ENCODE data around the gene CLEC10A. TPM values are rescaled to one million over a fixed set of nuclear protein-coding genes. Genes with fewer than 3 reads are reported as not detected.

The CLEC10A gene
- polyA plus RNA-seq, 1 donor (not counting 4 experiments of a cell fraction or from before 2014, with no cell fraction given): not detected

- FAIRE-seq: no peak
- Histone ChIP-seq H2AFZ (ENCODE audit: control insufficient read depth, low read length) (no peak overlapping the region), H3K36me3 (ENCODE audit: control insufficient read depth in 2 of 2, extremely low read depth in 1 of 2, insufficient read depth in 2 of 2, low read length in 2 of 2) (no peaks in the 10 kb centered on the region), H3K4me2 (ENCODE audit: control insufficient read depth, extremely low read depth, insufficient read depth, low read depth, low read length) (no peak overlapping the region), H3K27me3 (ENCODE audit: control insufficient read depth, extremely low read depth, insufficient read depth, low read length) (peaks cover 3% of the 10 kb centered on the region), H3K79me2 (ENCODE audit: control insufficient read depth, insufficient read depth, low read length) (no peaks in the 10 kb centered on the region), H3K4me1 (ENCODE audit: control insufficient read depth, extremely low read depth, insufficient read depth, low read length) (no peaks in the 10 kb centered on the region), H3K4me3 (ENCODE audit: control insufficient read depth in 2 of 3, extremely low read depth in 1 of 3, insufficient read depth in 2 of 3, low read depth in 1 of 3, low read length in 3 of 3) (no peak overlapping the region), H3K9ac (ENCODE audit: control insufficient read depth, extremely low read depth, insufficient read depth, low read length) (no peak overlapping the region), H3K27ac (ENCODE audit: control insufficient read depth, insufficient read depth, low read length) (no peak overlapping the region), H3K9me3 (ENCODE audit: control insufficient read depth, low read depth, low read length) (no peaks in the 10 kb centered on the region), H4K20me1 (ENCODE audit: control insufficient read depth, extremely low read depth, insufficient read depth, low read length) (no peaks in the 10 kb centered on the region), H3K9me1 (ENCODE audit: control insufficient read depth, extremely low read depth, insufficient read depth, low read length) (no peaks in the 10 kb centered on the region)
- TF ChIP-seq CTCF (optimal IDR thresholded peaks at IDR 0.05 in 1 of 3, IDR thresholded peaks at IDR 0.05 in 1 of 3, conservative IDR thresholded peaks at IDR 0.05 in 1 of 3; ENCODE audit: extremely low read depth in 1 of 3, insufficient read depth in 2 of 3, low read length in 3 of 3) (no peak), EZH2 (IDR thresholded peaks at IDR 0.05; ENCODE audit: low read length) (no peak)
- dilution Hi-C loops (cut with MboI; ENCODE audit: extremely low pct_ligation_motif_present, low sequenced_read_pairs): no loop called here
- DNase-seq (ENCODE audit: low read depth, low spot score): no peak
Measured at GRCh38 chr17:7110617-7111306, 30.7 kb upstream of the CLEC10A start.

DNA sequence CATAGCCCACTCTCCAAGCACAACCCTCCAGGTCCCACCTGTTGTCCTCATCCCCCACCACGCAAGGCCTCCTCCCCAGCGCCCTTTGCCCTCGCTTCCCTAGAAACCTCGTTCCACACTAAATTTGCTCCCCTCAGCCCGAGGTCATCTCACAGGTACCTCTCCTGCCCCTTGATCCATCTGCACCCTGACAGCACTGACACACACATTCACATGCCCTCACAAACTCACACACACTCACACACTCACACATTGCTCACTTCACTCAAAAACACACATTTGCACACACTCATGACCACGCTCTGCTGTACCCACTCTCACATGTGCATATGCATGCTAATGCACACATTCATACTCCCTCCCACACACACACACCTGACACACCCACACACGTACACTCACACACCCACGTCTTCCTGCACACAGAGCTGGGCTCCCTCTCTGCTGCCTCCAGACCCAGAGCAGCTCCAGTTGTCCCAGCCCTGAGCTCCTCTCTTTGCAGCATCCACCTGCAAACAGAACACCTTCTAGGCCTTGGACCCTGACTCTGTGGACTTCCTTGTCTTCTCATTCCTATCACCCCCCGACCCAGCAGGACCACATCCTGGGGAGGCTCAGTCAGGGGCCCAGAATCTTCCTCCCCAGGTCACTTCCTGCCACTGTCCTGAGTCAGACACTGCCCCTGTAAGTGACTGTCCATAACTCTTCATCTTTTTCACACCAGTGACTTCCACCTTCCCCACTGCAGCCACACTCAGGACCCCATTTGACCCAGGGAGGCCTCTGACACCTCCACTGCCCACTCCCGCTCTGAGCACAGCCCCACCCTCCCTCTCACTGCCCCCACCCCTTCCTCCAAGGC, 29.6 kb upstream of the CLEC10A start:
- FAIRE-seq: no peak
- no peak overlapping the region for H3K9ac ChIP-seq (ENCODE audit: control insufficient read depth, extremely low read depth, insufficient read depth, low read length)
- H3K36me3 ChIP-seq (ENCODE audit: control insufficient read depth in 2 of 2, extremely low read depth in 1 of 2, insufficient read depth in 2 of 2, low read length in 2 of 2): no peaks in the 10 kb centered on the region
- no peak for TF ChIP-seq EZH2 (IDR thresholded peaks at IDR 0.05; ENCODE audit: low read length)
- no peak for TF ChIP-seq CTCF (optimal IDR thresholded peaks at IDR 0.05 in 1 of 3, IDR thresholded peaks at IDR 0.05 in 1 of 3, conservative IDR thresholded peaks at IDR 0.05 in 1 of 3; ENCODE audit: extremely low read depth in 1 of 3, insufficient read depth in 2 of 3, low read length in 3 of 3)
- no peaks in the 10 kb centered on the region for H3K79me2 ChIP-seq (ENCODE audit: control insufficient read depth, insufficient read depth, low read length)
- peaks cover 3% of the 10 kb centered on the region for H3K27me3 ChIP-seq (ENCODE audit: control insufficient read depth, extremely low read depth, insufficient read depth, low read length)
- no peak overlapping the region for H3K4me2 ChIP-seq (ENCODE audit: control insufficient read depth, extremely low read depth, insufficient read depth, low read depth, low read length)
- no peak overlapping the region for H2AFZ ChIP-seq (ENCODE audit: control insufficient read depth, low read length)
- H3K4me3 ChIP-seq (ENCODE audit: control insufficient read depth in 2 of 3, extremely low read depth in 1 of 3, insufficient read depth in 2 of 3, low read depth in 1 of 3, low read length in 3 of 3): no peak overlapping the region
- dilution Hi-C loops (cut with MboI; ENCODE audit: extremely low pct_ligation_motif_present, low sequenced_read_pairs): no loop called here
- no peaks in the 10 kb centered on the region for H3K9me1 ChIP-seq (ENCODE audit: control insufficient read depth, extremely low read depth, insufficient read depth, low read length)
- H3K4me1 ChIP-seq (ENCODE audit: control insufficient read depth, extremely low read depth, insufficient read depth, low read length): no peaks in the 10 kb centered on the region
- no peak for DNase-seq (ENCODE audit: low read depth, low spot score)
- H3K9me3 ChIP-seq (ENCODE audit: control insufficient read depth, low read depth, low read length): no peaks in the 10 kb centered on the region
- no peak overlapping the region for H3K27ac ChIP-seq (ENCODE audit: control insufficient read depth, insufficient read depth, low read length)
- no peaks in the 10 kb centered on the region for H4K20me1 ChIP-seq (ENCODE audit: control insufficient read depth, extremely low read depth, insufficient read depth, low read length)
